ENCODE measurements around the gene WNK1.

- TF ChIP-seq, protein P1, sequence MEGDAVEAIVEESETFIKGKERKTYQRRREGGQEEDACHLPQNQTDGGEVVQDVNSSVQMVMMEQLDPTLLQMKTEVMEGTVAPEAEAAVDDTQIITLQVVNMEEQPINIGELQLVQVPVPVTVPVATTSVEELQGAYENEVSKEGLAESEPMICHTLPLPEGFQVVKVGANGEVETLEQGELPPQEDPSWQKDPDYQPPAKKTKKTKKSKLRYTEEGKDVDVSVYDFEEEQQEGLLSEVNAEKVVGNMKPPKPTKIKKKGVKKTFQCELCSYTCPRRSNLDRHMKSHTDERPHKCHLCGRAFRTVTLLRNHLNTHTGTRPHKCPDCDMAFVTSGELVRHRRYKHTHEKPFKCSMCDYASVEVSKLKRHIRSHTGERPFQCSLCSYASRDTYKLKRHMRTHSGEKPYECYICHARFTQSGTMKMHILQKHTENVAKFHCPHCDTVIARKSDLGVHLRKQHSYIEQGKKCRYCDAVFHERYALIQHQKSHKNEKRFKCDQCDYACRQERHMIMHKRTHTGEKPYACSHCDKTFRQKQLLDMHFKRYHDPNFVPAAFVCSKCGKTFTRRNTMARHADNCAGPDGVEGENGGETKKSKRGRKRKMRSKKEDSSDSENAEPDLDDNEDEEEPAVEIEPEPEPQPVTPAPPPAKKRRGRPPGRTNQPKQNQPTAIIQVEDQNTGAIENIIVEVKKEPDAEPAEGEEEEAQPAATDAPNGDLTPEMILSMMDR (IDR thresholded peaks at IDR 0.05; ENCODE audit: insufficient read depth, low read depth, low read length) = no peak
- no peak for TF ChIP-seq EZH2 (IDR thresholded peaks at IDR 0.05; ENCODE audit: insufficient read depth, low read length)
Measured at GRCh38 chr12:807041-807735, 54.8 kb downstream of the WNK1 start.

All from astrocyte (in vitro differentiated cells and primary cell).